ENCODE results near the gene CFAP65.

GRCh38 chr2:219087361-219087760 is 46.0 kb upstream of the CFAP65 start:
- no peak for TF ChIP-seq ELF4 (IDR thresholded peaks at IDR 0.05)
- no peak for TF ChIP-seq ZNF384 (IDR thresholded peaks at IDR 0.05)
